NCI-H1092 treated with DMSO at 0.1 percent for 48 hours (cell line): Measurements from ENCODE around the gene AANAT.

ENCODE experiments used
- DNase-seq: peaks from one replicate; lab custom pipeline; 2025; lab: John Stamatoyannopoulos, UW

Gene AANAT

GRCh38 chr17:76467366-76467765, at the start of gene AANAT:
TSS of gene AANAT (plus strand) at chr17:76467603. CDS start at chr17:76468747, 1,144 bp downstream.
- DNase-seq = no peak

- no peak for DNase-seq
Observed at GRCh38 chr17:76419576-76420260, 47.7 kb upstream of the AANAT start.

- DNase-seq = no peak
Observed at GRCh38 chr17:76420356-76421043, 46.9 kb upstream of the AANAT start.

- DNase-seq = no peak
Observed at GRCh38 chr17:76421044-76421407, 46.4 kb upstream of the AANAT start.

GRCh38 chr17:76422406-76422805, 45.0 kb upstream of the AANAT start:
- no peak for DNase-seq

- no peak for DNase-seq
Observed at GRCh38 chr17:76422860-76423259, 44.5 kb upstream of the AANAT start.

- DNase-seq = no peak
Observed at GRCh38 chr17:76426853-76427252, 40.5 kb upstream of the AANAT start.

GRCh38 chr17:76427501-76428231, 39.7 kb upstream of the AANAT start:
- no peak for DNase-seq

GRCh38 chr17:76428511-76428910, 38.9 kb upstream of the AANAT start:
- DNase-seq = no peak

- DNase-seq = no peak
Observed at GRCh38 chr17:76431509-76431908, 35.9 kb upstream of the AANAT start.

- no peak for DNase-seq
Observed at GRCh38 chr17:76432004-76432403, 35.4 kb upstream of the AANAT start.

- no peak for DNase-seq
Observed at GRCh38 chr17:76432712-76433336, 34.6 kb upstream of the AANAT start.

- DNase-seq = no peak
Observed at GRCh38 chr17:76433693-76434092, 33.7 kb upstream of the AANAT start.

GRCh38 chr17:76434870-76435269, 32.5 kb upstream of the AANAT start:
- no peak for DNase-seq

- no peak for DNase-seq
Observed at GRCh38 chr17:76435751-76436150, 31.7 kb upstream of the AANAT start.

GRCh38 chr17:76437467-76438402, 29.7 kb upstream of the AANAT start:
- no peak for DNase-seq

GRCh38 chr17:76438906-76439305, 28.5 kb upstream of the AANAT start:
- no peak for DNase-seq

GRCh38 chr17:76439314-76439928, 28.0 kb upstream of the AANAT start:
- DNase-seq = no peak

- no peak for DNase-seq
Observed at GRCh38 chr17:76440751-76441362, 26.5 kb upstream of the AANAT start.

GRCh38 chr17:76441686-76442340, 25.6 kb upstream of the AANAT start:
- no peak for DNase-seq
